Smooth muscle cell (in vitro differentiated cells): ENCODE results near the gene USP21. TPM values are rescaled to one million over a fixed set of nuclear protein-coding genes. Genes with fewer than 3 reads are reported as not detected.
A peak's percentile ranks its signal among the peaks of the same experiment; 100 is the strongest.

Experiments used
- DNase-seq: peaks from one replicate; lab custom pipeline; 2025; ENCODE audit not compliant: unreplicated experiment; lab: John Stamatoyannopoulos, UW
- H2AFZ ChIP-seq: fragments of 200-600 bp; sonication (generic); 2 replicates; pipeline ENCODE4 v1.6.0; 2016; ENCODE audit warnings: antibody characterized with exemption, low read depth, mild to moderate bottlenecking
- H3F3A ChIP-seq: fragments of 200-600 bp; sonication (generic); 2 replicates; pipeline ENCODE4 v1.6.0; 2017; ENCODE audit warnings: antibody characterized with exemption, low read depth
- H3K27ac ChIP-seq: fragments of 200-600 bp; sonication (generic); 2 replicates; pipeline ENCODE4 v1.5.1; 2016; ENCODE audit warnings: low read depth, mild to moderate bottlenecking
- H3K27me3 ChIP-seq: fragments of 200-600 bp; sonication (generic); 2 replicates; pipeline ENCODE4 v1.6.1; 2016; ENCODE audit warnings: low read depth, mild to moderate bottlenecking
- H3K36me3 ChIP-seq: fragments of 200-600 bp; sonication (generic); 2 replicates; pipeline ENCODE4 v1.5.1; 2016; ENCODE audit warnings: low read depth
- H3K4me1 ChIP-seq: fragments of 200-600 bp; sonication (generic); 2 replicates; pipeline ENCODE4 v1.5.1; 2016; ENCODE audit warnings: low read depth
- H3K4me2 ChIP-seq: fragments of 200-600 bp; sonication (generic); 2 replicates; pipeline ENCODE4 v1.6.0; 2016; ENCODE audit warnings: mild to moderate bottlenecking
- H3K4me3 ChIP-seq: fragments of 200-600 bp; sonication (generic); 2 replicates; pipeline ENCODE4 v1.5.1; 2016; ENCODE audit warnings: mild to moderate bottlenecking
- H3K79me2 ChIP-seq: fragments of 200-600 bp; sonication (generic); 2 replicates; pipeline ENCODE4 v1.6.0; 2016; ENCODE audit warnings: low read depth, mild to moderate bottlenecking
- H3K9ac ChIP-seq: fragments of 200-600 bp; sonication (generic); 2 replicates; pipeline ENCODE4 v1.6.0; 2016; ENCODE audit warnings: low read depth
- H3K9me3 ChIP-seq: fragments of 200-600 bp; sonication (generic); replicated peaks from 2 replicates; pipeline ENCODE4 v1.5.1; 2016; ENCODE audit warnings: low read depth
- H4K20me1 ChIP-seq: fragments of 200-600 bp; sonication (generic); 2 replicates; pipeline ENCODE4 v1.6.0; 2016; ENCODE audit warnings: low read depth
- WGBS: methylation state at CpG from one replicate; pipeline ENCODE4 v1.1.7; 2016; ENCODE audit warnings: low lambda C conversion rate; 5-methylcytosine and 5-hydroxymethylcytosine counted together
- polyA plus RNA-seq: library from polyadenylated mRNA; unstranded; fragments of >200 nt; fragmentation: Nextera tagmentation; extraction: Ambion mirVana; gene quantifications from 2 replicates; pipeline ENCODE4 v1.2.1, GENCODE V29; 2016
- total RNA-seq: library from RNA; depleted of rRNA; stranded (reverse); fragments of >200 nt; gene quantifications from 2 replicates; pipeline ENCODE4 v1.2.3, GENCODE V29; 2014
- TF ChIP-seq, protein P1 (sequence below): fragments of 200-600 bp; sonication (generic); IDR thresholded peaks from 2 replicates; pipeline ENCODE4 v1.5.1; 2017; ENCODE audit warnings: borderline replicate concordance, mild to moderate bottlenecking, antibody characterized with exemption; ENCODE audit not compliant: insufficient read depth, poor library complexity, severe bottlenecking

USP21 gene
- total and polyA plus RNA-seq, 2 experiments from 2014 or later, result 10.7 to 25.4 TPM

DNA sequence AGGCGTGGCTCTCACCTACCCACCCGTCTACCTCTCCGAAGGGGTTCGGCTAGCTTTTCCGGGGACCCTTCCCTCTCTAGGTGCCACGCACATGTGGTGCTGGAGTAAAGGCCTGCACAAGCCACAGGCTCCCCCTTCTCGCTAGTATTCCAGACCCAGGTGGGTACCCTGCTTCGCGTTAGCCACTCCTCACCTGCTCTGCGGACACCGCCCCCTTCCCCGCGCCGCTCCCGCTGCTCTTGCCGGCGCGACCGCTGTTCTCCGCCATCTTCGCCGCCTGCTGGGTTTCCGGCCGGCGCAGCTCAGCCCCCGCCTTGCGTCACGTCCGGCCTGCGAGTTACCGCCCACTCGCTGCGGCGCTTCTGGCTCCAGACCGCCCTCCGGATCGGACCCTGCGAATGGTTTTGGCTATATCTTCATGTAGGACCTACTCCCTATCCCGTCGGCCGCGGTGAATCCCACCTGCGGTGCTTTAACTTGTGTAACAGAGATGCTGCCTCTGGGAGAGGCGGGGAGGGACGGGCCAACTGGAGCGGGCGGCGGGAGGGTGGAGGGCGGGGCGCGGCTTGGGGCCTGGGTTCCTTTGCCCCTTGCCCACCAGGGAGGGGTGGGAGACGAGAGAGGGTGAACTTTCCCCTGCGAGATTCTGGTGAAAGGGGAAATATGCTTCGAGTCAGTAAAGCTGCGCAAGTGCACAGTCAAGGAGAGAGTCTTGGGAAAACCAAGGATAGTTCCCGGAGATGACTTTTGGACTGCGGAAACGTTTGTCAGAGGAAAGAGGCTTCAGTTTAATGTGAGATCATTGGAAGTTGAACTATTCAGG lies 41.3 kb upstream of the USP21 start, which contains the start of the genes NIT1 and PFDN2:
NIT1 (plus strand) TSS at position 347 of the 823 bp plus-strand sequence; CDS start at position 419, 72 bp downstream.
PFDN2 (minus strand) TSS at position 279 of the 823 bp plus-strand sequence; CDS start at position 268, 11 bp downstream.
- under 1% methylated on average over 56 of the region's 58 CpGs for WGBS

DNA sequence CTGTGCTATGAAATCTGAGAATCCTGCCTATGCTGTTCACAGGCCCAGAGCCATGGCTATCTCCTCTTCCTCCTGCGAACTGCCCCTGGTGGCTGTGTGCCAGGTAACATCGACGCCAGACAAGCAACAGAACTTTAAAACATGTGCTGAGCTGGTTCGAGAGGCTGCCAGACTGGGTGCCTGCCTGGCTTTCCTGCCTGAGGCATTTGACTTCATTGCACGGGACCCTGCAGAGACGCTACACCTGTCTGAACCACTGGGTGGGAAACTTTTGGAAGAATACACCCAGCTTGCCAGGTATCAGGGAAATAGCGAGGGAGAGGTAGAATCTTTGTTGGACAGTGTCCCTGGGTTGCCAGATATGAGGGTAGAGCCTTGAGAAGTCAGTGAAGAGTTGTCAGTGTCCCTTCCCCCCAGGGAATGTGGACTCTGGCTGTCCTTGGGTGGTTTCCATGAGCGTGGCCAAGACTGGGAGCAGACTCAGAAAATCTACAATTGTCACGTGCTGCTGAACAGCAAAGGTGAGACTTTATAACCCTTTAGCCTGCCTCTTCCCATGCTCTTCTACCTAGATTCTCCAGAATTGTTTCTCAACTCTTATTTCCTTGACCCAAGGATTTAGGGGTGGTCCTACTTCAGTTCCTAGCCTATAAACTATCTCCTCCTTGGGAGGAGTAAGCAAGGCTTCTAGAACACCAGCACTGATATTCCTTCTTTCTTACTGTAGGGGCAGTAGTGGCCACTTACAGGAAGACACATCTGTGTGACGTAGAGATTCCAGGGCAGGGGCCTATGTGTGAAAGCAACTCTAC lies 40.0 kb upstream of the USP21 start:
- no peaks in the 10 kb centered on the region for H3K9me3 ChIP-seq
- 62% methylated on average over 10 of the region's 10 CpGs for WGBS
- peaks cover 25% of the 10 kb centered on the region for H3F3A ChIP-seq
- no peaks in the 10 kb centered on the region for H3K27me3 ChIP-seq
- H2AFZ ChIP-seq, result no peak overlapping the region
- TF ChIP-seq, protein P1, sequence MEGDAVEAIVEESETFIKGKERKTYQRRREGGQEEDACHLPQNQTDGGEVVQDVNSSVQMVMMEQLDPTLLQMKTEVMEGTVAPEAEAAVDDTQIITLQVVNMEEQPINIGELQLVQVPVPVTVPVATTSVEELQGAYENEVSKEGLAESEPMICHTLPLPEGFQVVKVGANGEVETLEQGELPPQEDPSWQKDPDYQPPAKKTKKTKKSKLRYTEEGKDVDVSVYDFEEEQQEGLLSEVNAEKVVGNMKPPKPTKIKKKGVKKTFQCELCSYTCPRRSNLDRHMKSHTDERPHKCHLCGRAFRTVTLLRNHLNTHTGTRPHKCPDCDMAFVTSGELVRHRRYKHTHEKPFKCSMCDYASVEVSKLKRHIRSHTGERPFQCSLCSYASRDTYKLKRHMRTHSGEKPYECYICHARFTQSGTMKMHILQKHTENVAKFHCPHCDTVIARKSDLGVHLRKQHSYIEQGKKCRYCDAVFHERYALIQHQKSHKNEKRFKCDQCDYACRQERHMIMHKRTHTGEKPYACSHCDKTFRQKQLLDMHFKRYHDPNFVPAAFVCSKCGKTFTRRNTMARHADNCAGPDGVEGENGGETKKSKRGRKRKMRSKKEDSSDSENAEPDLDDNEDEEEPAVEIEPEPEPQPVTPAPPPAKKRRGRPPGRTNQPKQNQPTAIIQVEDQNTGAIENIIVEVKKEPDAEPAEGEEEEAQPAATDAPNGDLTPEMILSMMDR, result peak; percentile 35
- H3K27ac ChIP-seq, result peak overlapping the region; percentile 100
- peaks cover 11% of the 10 kb centered on the region for H3K4me1 ChIP-seq
- peak overlapping the region; percentile 98 for H3K9ac ChIP-seq
- H3K36me3 ChIP-seq, result no peaks in the 10 kb centered on the region
- H3K4me2 ChIP-seq, result peak overlapping the region; percentile 95
- peaks cover 21% of the 10 kb centered on the region for H4K20me1 ChIP-seq
- peak overlapping the region; percentile 89 for H3K4me3 ChIP-seq
- H3K79me2 ChIP-seq, result peaks cover 46% of the 10 kb centered on the region
- no peak for DNase-seq

More for the DNA sequence above, 41.3 kb upstream of the USP21 start, which contains the start of the genes NIT1 and PFDN2:
- Histone ChIP-seq H3K9me3 (no peaks in the 10 kb centered on the region), H3K4me1 (peaks cover 11% of the 10 kb centered on the region), H3K79me2 (peaks cover 59% of the 10 kb centered on the region), H2AFZ (peak within 1 kb of the TSS; percentile 94), H4K20me1 (peaks cover 27% of the 10 kb centered on the region), H3K36me3 (no peaks in the 10 kb centered on the region), H3K9ac (peak within 1 kb of the TSS; percentile 98), H3K27me3 (no peaks in the 10 kb centered on the region), H3F3A (peaks cover 23% of the 10 kb centered on the region), H3K4me3 (peak within 1 kb of the TSS; percentile 89), H3K27ac (peak within 1 kb of the TSS; percentile 100), H3K4me2 (peak within 1 kb of the TSS; percentile 95)
- peak; percentile 54 for DNase-seq
- TF ChIP-seq, protein P1, result no peak

DNA sequence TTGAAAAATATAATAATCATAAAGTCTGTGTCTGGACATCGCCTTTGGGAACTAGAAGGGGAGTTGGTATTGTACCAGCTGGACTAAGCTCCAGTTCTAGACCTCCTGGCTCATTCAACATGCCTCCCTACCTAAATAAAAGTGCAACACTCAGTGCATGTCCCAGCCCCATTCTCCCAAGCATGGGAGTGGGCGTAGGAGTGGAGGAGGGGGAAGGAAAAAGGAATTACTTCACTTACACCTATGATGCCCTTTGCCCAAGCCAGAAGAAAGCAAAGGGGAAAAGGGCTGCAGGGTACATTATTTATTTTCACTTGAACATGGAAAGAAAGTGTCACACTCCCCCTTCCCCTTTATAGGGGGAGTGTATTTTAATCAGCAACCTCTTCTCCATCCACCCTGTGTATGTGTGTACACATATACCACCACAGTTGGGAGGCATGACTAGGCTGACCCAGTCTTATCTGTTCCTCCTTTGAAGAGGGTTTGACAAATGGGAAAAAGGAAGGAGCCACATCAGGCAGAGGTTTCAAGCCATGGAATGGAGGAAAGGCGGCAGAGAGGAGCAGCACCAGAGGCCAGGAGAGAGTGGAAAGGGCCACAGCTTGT lies 38.2 kb upstream of the USP21 start:
- Histone ChIP-seq H3K27ac (peak overlapping the region; percentile 100), H3K4me2 (no peak overlapping the region), H3K4me3 (no peak overlapping the region), H3K79me2 (peaks cover 39% of the 10 kb centered on the region), H3K9ac (no peak overlapping the region), H3K27me3 (no peaks in the 10 kb centered on the region), H3F3A (peaks cover 25% of the 10 kb centered on the region), H3K4me1 (peaks cover 11% of the 10 kb centered on the region), H3K36me3 (no peaks in the 10 kb centered on the region), H2AFZ (no peak overlapping the region), H3K9me3 (no peaks in the 10 kb centered on the region), H4K20me1 (peaks cover 19% of the 10 kb centered on the region)
- TF ChIP-seq, protein P1, result no peak
- no peak for DNase-seq
- WGBS, result 96% methylated on average over 3 of the region's 3 CpGs
